ENCODE data around the gene CFAP251. TPM values are rescaled to one million over a fixed set of nuclear protein-coding genes. Genes with fewer than 3 reads are reported as not detected.

The CFAP251 gene
- total RNA-seq, 1 experiment from 2014 or later, result 3.8 TPM

DNA sequence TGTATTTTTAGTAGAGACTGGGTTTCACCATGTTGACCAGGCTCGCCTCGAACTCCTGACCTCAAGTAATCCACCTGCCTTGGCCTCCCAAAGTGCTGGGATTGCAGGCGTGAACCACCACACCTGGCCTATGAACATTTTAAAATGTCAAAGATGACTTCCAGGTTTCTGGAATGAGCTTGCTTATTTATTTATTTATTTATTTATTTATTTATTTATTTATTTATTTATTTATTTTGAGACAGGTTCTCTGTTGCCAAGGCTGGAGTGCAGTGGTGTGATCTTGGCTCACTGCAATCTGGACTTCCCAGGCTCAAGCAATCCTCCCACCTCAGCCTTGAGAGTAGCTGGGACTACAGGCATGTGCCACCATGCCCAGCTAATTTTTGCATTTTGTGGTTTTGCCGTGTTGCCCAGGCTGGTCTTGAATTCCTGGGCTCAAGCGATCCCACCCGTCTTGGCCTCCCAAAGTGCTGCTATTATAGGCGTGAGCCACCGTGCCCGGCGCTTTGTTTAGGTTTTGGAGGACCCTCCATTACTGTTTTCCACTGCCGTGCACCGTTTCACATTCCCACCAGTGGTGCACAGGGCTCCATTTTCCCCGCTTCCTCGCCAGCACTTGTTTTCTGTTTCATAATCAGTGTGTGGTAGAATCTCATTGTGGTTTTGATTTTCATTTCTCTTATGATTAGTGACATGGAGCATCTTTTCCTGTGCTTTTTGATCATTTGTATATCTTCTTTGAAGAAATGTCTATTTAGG, 6.4 kb upstream of the CFAP251 start:
- DNase-seq, result no peak
- Mint-ChIP-seq H3K27me3 (ENCODE audit: unreplicated experiment) (no peaks in the 10 kb centered on the region), H3K36me3 (ENCODE audit: insufficient read depth, unreplicated experiment) (peaks cover 37% of the 10 kb centered on the region), H3K9me3 (ENCODE audit: low read depth, unreplicated experiment) (no peaks in the 10 kb centered on the region), H3K4me1 (ENCODE audit: low read depth, unreplicated experiment) (no peaks in the 10 kb centered on the region), H3K4me3 (ENCODE audit: low read depth, unreplicated experiment) (no peak overlapping the region), H3K27ac (ENCODE audit: unreplicated experiment) (no peak overlapping the region)
- BruUV-seq (replicated peaks), result no TSS peak
- intact Hi-C loops (cut with micrococcal nuclease; ENCODE audit: unreplicated experiment), result loop anchor here (10.0 kb wide), 2 partner anchors 113 to 283 kb away; partner anchors contain the start of gene BCL7A
- CTCF ChIA-PET, result no interaction called here
- TF ChIP-seq, protein P1, sequence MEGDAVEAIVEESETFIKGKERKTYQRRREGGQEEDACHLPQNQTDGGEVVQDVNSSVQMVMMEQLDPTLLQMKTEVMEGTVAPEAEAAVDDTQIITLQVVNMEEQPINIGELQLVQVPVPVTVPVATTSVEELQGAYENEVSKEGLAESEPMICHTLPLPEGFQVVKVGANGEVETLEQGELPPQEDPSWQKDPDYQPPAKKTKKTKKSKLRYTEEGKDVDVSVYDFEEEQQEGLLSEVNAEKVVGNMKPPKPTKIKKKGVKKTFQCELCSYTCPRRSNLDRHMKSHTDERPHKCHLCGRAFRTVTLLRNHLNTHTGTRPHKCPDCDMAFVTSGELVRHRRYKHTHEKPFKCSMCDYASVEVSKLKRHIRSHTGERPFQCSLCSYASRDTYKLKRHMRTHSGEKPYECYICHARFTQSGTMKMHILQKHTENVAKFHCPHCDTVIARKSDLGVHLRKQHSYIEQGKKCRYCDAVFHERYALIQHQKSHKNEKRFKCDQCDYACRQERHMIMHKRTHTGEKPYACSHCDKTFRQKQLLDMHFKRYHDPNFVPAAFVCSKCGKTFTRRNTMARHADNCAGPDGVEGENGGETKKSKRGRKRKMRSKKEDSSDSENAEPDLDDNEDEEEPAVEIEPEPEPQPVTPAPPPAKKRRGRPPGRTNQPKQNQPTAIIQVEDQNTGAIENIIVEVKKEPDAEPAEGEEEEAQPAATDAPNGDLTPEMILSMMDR (IDR thresholded peaks at IDR 0.05; ENCODE audit: unreplicated experiment), result no peak

DNA sequence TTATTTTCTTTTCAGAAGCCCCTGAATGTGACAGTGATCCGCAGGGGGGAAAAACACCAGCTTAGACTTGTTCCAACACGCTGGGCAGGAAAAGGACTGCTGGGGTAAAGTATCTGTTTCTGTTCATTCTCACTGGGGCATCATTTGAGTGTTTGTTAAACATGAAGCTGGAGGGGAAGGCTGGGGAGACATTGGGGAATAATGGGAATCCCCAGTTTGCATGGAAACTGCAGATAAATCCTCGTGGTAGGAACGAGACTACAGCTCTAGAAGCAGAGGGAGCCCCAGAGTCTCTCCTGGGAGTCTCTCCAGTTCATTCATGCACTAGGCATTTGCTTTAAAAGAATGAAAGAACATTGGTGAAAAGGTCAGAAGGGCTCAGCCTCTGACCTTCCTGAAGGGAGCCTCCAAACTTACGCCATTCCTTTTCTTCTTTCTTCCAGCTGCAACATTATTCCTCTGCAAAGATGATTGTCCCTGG, 2.5 kb upstream of the CFAP251 start:
- intact Hi-C loops (cut with micrococcal nuclease; ENCODE audit: unreplicated experiment), result loop anchor here (10.0 kb wide), 2 partner anchors 109 to 279 kb away; partner anchors contain the start of gene BCL7A
- BruUV-seq (replicated peaks), result no TSS peak
- H3K27me3 Mint-ChIP-seq (ENCODE audit: unreplicated experiment), result no peaks in the 10 kb centered on the region
- H3K36me3 Mint-ChIP-seq (ENCODE audit: insufficient read depth, unreplicated experiment), result peaks cover 26% of the 10 kb centered on the region
- TF ChIP-seq, protein P1 (IDR thresholded peaks at IDR 0.05; ENCODE audit: unreplicated experiment), result no peak
- no peak for DNase-seq
- no peak overlapping the region for H3K27ac Mint-ChIP-seq (ENCODE audit: unreplicated experiment)
- peaks cover 14% of the 10 kb centered on the region for H3K4me1 Mint-ChIP-seq (ENCODE audit: low read depth, unreplicated experiment)
- H3K4me3 Mint-ChIP-seq (ENCODE audit: low read depth, unreplicated experiment), result no peak overlapping the region
- CTCF ChIA-PET, result interaction anchor here (1.7 kb wide), 1 partner anchor 121 kb away, joined by 5 read pairs; no protein-coding TSS in a partner anchor
- no peaks in the 10 kb centered on the region for H3K9me3 Mint-ChIP-seq (ENCODE audit: low read depth, unreplicated experiment)

DNA sequence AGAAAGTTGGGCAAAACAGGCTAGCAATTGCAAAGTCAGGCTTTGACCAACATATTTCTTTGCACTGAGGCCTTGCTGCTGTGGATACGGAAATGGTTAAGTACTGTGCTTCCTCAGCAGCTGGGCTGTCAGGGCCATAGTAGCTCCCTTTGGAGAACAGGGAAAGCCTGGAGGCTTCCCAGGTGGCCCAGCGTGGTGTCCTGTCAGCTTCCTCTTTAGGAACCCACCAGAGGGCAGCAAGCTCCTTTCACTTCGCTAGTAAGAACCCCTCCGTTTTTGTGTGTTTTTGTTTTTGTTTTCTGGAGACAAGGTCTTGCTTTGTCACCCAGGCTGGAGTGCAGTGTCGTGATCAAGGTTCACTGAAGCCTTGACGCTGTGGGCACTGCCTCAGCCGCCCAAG, 1.7 kb upstream of the CFAP251 start:
- Mint-ChIP-seq H3K4me1 (ENCODE audit: low read depth, unreplicated experiment) (peaks cover 14% of the 10 kb centered on the region), H3K9me3 (ENCODE audit: low read depth, unreplicated experiment) (no peaks in the 10 kb centered on the region), H3K27ac (ENCODE audit: unreplicated experiment) (no peak overlapping the region), H3K4me3 (ENCODE audit: low read depth, unreplicated experiment) (no peak overlapping the region), H3K27me3 (ENCODE audit: unreplicated experiment) (no peaks in the 10 kb centered on the region), H3K36me3 (ENCODE audit: insufficient read depth, unreplicated experiment) (peaks cover 21% of the 10 kb centered on the region)
- TF ChIP-seq, protein P1 (IDR thresholded peaks at IDR 0.05; ENCODE audit: unreplicated experiment), result no peak
- CTCF ChIA-PET, result interaction anchor here (0.6 to 1.7 kb wide), 6 partner anchors 106 to 380 kb away, joined by 3 to 8 read pairs (median 4); no protein-coding TSS in a partner anchor
- BruUV-seq (replicated peaks), result no TSS peak
- DNase-seq, result peak; percentile 27
- intact Hi-C loops (cut with micrococcal nuclease; ENCODE audit: unreplicated experiment), result loop anchor here (10.0 kb wide), 2 partner anchors 108 to 278 kb away; partner anchors contain the start of gene BCL7A

DNA sequence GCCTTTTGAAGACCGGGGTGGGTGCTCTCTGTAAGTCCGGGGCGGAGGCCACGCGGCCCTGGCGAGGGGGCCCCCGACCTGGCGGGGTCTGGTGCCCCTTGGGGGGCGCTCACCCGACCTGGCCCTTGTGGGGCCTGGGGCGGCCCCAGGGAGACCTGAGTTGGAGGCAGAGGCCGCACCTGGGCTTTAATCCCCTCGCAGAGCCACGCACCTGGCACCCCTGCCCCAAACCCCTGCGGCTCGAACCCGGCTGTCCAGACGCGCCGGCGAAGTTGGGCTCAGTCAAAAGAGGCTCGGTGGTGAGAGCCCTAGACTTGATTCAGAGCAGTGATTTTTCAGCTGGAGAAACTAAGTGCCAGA, 267 bp downstream of the CFAP251 start:
- peaks cover 17% of the 10 kb centered on the region for H3K4me1 Mint-ChIP-seq (ENCODE audit: low read depth, unreplicated experiment)
- no TSS peak for BruUV-seq (replicated peaks)
- TF ChIP-seq, protein P1 (IDR thresholded peaks at IDR 0.05; ENCODE audit: unreplicated experiment), result no peak
- H3K9me3 Mint-ChIP-seq (ENCODE audit: low read depth, unreplicated experiment), result no peaks in the 10 kb centered on the region
- H3K27me3 Mint-ChIP-seq (ENCODE audit: unreplicated experiment), result no peaks in the 10 kb centered on the region
- peak overlapping the region; percentile 98 for H3K27ac Mint-ChIP-seq (ENCODE audit: unreplicated experiment)
- no peak for DNase-seq
- intact Hi-C loops (cut with micrococcal nuclease; ENCODE audit: unreplicated experiment), result loop anchor here (10.0 kb wide), 2 partner anchors 106 to 276 kb away; partner anchors contain the start of gene BCL7A
- H3K36me3 Mint-ChIP-seq (ENCODE audit: insufficient read depth, unreplicated experiment), result peaks cover 15% of the 10 kb centered on the region
- H3K4me3 Mint-ChIP-seq (ENCODE audit: low read depth, unreplicated experiment), result peak overlapping the region; percentile 80
- CTCF ChIA-PET, result interaction anchor here (0.6 to 0.8 kb wide), 3 partner anchors 9 to 1342 kb away, joined by 3 to 7 read pairs (median 4); no protein-coding TSS in a partner anchor

All from Calu3 (cell line).